Stomach (tissue), 9 donors: ENCODE measurements around the gene MOB3B. TPM values are rescaled to one million over a fixed set of nuclear protein-coding genes. Genes with fewer than 3 reads are reported as not detected.
A peak's percentile ranks its signal among the peaks of the same experiment; 100 is the strongest.

ENCODE experiments used
- DNase-seq, 2 donors: peaks; one replicate each; pipeline versions ENCODE4 v3.0.0 to v3.0.0-alpha.2; 2013 to 2019
- H3K27ac ChIP-seq, 5 donors: fragments of 200-600 bp in 4 of 5; sonication (generic) in 4 of 5; one replicate each; pipeline ENCODE4 v1.5.1; 2013 to 2019; ENCODE audit warnings: mild to moderate bottlenecking in 1 of 5, moderate library complexity in 1 of 5
- H3K27me3 ChIP-seq, 3 donors: fragments of 200-600 bp; sonication (generic); one replicate each; pipeline ENCODE4 v1.5.1; 2017 to 2019; ENCODE audit warnings: mixed run types in 1 of 3
- H3K36me3 ChIP-seq, 4 donors: fragments of 200-600 bp; sonication (generic); 1 replicate in 3 of 4; 2 replicates in 1 of 4; pipeline ENCODE4 v1.5.1; 2016 to 2019
- H3K4me1 ChIP-seq, 4 donors: fragments of 200-600 bp; sonication (generic); one replicate each; pipeline ENCODE4 v1.5.1; 2016 to 2019
- H3K4me3 ChIP-seq, 4 donors: fragments of 200-600 bp; sonication (generic) in 3 of 4; one replicate each; pipeline ENCODE4 v1.5.1; 2016 to 2019; ENCODE audit warnings: mild to moderate bottlenecking in 1 of 4
- H3K9me3 ChIP-seq, 4 donors: fragments of 200-600 bp; sonication (generic); one replicate each; pipeline ENCODE4 v1.5.1; 2016 to 2019
- EP300 ChIP-seq: sonication (generic); formaldehyde crosslinking; IDR thresholded peaks from one replicate; pipeline ENCODE4 v1.6.1; 2017; ENCODE audit warnings: antibody characterized with exemption
- POLR2A ChIP-seq, 4 donors: fragments of 450-650 bp; IDR thresholded peaks; one replicate each; pipeline ENCODE4 v1.6.1; 2016; ENCODE audit warnings: antibody characterized with exemption in 4 of 4, control low read depth in 2 of 4, mild to moderate bottlenecking in 1 of 4, moderate library complexity in 1 of 4
- POLR2AphosphoS5 ChIP-seq, 3 donors: sonication (generic); formaldehyde crosslinking; IDR thresholded peaks; one replicate each; pipeline ENCODE4 v1.6.1; 2016; ENCODE audit warnings: antibody characterized with exemption in 3 of 3
- WGBS, 5 donors: extraction: QIAGEN DNeasy Blood & Tissue Kit in 3 of 5; methylation state at CpG; one replicate each; pipeline versions ENCODE4 v1.1.5 to v1.1.7; 2013 to 2018; 5-methylcytosine and 5-hydroxymethylcytosine counted together
- intact Hi-C: fragments of 100-400 bp; cut with DNase I; formaldehyde crosslinking; loops from one replicate; pipeline ENCODE4 v1.15.1; 2023; ENCODE audit warnings: low total_unique reads
- polyA plus RNA-seq, 3 donors: library from polyadenylated mRNA; stranded (reverse); fragments of 200-250 nt; gene quantifications; one replicate each; pipeline ENCODE4 v1.2.3, GENCODE V29; 2013
- total RNA-seq, 5 donors: library from RNA; depleted of rRNA; stranded (reverse); fragments of >200 nt; gene quantifications; one replicate each; pipeline versions ENCODE4 v1.1.0 to v1.2.3, GENCODE V29; 2014 to 2016
- TF ChIP-seq, protein P1 (sequence below), 7 experiments: fragments of 450-650 bp in 4 of 7; fragments of 200-600 bp in 3 of 7; sonication (generic) in 3 of 7; IDR thresholded peaks; one replicate each; pipeline ENCODE4 v1.5.1; 2016 to 2019; ENCODE audit warnings: antibody characterized with exemption in 7 of 7, control low read depth in 2 of 7, mild to moderate bottlenecking in 1 of 7
- donor health status: healthy with polysubstance abuse.
- donor health status: Bipolar disorder and iron deficiency.
- donor health status: healthy.

Gene MOB3B
- total and polyA plus RNA-seq, 8 donors, result 4.0 to 32.7 (median 9.7) TPM

DNA sequence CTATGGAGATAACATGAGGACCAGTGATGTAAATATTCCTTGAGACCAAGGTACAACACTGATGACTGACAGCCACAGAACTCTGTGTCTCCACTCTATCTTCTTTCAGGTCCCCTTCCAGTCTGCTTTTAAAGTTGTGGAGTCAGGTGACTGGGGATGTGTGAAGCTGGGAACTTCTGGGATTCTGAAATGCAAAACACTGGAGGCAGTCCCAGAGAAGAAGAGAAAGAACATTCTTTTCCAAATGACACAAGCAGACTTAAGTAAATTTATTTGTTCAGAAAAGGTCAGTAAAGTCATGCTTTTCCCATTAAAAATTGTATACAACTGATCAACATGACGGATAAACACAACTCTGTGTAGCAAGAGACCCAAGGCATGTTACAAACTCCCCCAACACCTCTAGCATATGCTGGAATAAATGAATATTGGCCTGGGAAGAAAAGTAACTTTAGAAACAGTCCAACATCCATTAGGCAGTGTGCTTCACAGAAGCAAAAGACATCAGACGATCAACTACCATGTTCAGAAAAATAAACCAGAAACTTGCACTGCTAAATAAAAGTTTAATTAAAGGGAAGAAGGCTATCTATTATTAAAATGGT is 98.0 kb downstream of the MOB3B start:
- no peaks in the 10 kb centered on the region for H3K9me3 ChIP-seq
- intact Hi-C loops, result no loop called here
- 34 to 78% (median 58%) methylated on average over 2 of the region's 2 CpGs for WGBS, 5 donors
- DNase-seq, result peak in 1 of 2 donors; percentile 51
- H3K4me3 ChIP-seq, result no peak overlapping the region
- no peaks in the 10 kb centered on the region for H3K27me3 ChIP-seq
- peak overlapping the region in 4 of 5 donors; percentile 50 to 77 (median 66) for H3K27ac ChIP-seq
- TF ChIP-seq, protein P1, sequence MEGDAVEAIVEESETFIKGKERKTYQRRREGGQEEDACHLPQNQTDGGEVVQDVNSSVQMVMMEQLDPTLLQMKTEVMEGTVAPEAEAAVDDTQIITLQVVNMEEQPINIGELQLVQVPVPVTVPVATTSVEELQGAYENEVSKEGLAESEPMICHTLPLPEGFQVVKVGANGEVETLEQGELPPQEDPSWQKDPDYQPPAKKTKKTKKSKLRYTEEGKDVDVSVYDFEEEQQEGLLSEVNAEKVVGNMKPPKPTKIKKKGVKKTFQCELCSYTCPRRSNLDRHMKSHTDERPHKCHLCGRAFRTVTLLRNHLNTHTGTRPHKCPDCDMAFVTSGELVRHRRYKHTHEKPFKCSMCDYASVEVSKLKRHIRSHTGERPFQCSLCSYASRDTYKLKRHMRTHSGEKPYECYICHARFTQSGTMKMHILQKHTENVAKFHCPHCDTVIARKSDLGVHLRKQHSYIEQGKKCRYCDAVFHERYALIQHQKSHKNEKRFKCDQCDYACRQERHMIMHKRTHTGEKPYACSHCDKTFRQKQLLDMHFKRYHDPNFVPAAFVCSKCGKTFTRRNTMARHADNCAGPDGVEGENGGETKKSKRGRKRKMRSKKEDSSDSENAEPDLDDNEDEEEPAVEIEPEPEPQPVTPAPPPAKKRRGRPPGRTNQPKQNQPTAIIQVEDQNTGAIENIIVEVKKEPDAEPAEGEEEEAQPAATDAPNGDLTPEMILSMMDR (IDR thresholded peaks at IDR 0.05), result no peak
- no peak for TF ChIP-seq EP300
- peak in 1 of 3 donors; percentile 20 for TF ChIP-seq POLR2AphosphoS5 (IDR thresholded peaks at IDR 0.05)
- H3K4me1 ChIP-seq, result peaks cover 37 to 81% (median 57%) of the 10 kb centered on the region in 4 donors
- H3K36me3 ChIP-seq, result no peaks in the 10 kb centered on the region

DNA sequence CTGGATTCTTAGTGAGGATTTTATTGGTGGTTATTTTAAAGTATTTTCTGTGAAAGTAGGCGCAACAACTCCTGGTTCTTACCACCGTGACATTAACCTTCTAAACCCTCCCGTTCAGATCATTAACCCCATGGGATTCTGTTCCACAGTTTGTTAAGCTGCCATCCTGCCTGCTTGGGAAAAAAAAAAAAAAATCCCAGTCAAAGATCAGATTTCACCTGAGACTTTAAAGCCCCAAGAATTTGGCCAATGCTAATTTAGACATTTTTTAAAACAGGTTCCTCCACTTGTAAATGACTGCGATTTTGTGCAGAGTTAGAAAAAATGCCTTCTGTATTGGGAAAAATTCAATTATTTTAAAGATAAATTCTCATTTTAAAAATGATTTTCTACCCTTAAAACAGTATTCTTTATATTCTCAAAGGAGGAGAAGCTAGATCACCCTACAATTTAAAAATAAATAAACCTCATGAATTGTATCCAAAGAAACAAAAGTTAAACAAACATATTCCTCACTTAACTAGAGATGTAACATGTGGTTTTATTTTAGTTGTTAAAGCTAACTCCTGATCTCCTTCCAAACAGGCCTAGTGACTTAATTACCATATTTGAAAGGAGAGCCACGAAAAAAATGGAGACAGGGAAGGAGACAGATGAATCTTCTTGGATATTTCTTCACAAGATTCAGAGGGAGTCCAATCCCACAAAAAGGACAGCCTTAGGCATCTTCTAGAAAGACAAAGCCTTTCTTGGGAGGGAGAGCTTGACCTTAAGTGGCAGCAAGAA is 98.7 kb downstream of the MOB3B start:
- peak overlapping the region in 4 of 5 donors; percentile 50 to 77 (median 66) for H3K27ac ChIP-seq

DNA sequence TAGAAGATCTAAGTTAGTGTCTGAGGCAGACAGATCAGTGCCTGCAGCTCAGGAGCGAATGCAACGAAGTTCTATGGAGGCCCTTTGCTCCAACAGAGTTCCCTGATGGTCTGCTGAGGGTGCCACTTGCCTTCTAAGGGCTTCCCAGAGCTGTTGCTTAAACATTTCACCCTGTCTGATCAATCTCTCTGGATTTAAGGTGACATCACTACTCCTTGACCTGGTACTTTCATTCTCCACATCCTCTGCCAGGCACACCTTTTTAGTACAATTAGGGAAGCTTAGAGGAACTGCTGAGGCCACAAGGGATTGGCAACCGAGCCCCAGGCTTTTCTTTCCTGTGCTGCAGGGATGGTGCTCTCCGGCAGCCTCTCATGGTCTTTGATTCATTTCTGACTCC is 99.7 kb downstream of the MOB3B start:
- no peaks in the 10 kb centered on the region for H3K27me3 ChIP-seq
- H3K9me3 ChIP-seq, result no peaks in the 10 kb centered on the region
- 73 to 97% (median 79%) methylated on average over 4 of the region's 4 CpGs for WGBS, 5 donors
- peaks cover 41 to 78% (median 57%) of the 10 kb centered on the region in 4 donors for H3K4me1 ChIP-seq
- no peak overlapping the region for H3K4me3 ChIP-seq
- peak overlapping the region in 2 of 5 donors; percentile 76 to 77 for H3K27ac ChIP-seq
- intact Hi-C loops, result no loop called here
- no peaks in the 10 kb centered on the region for H3K36me3 ChIP-seq
- no peak for TF ChIP-seq POLR2AphosphoS5 (IDR thresholded peaks at IDR 0.05)
- no peak for DNase-seq

More for the DNA sequence above, 98.7 kb downstream of the MOB3B start:
- H3K4me3 ChIP-seq, result no peak overlapping the region
- 73 to 82% (median 77%) methylated on average over 5 of the region's 5 CpGs for WGBS, 5 donors
- peak in 1 of 2 donors; percentile 39 for DNase-seq
- no peak for TF ChIP-seq POLR2AphosphoS5 (IDR thresholded peaks at IDR 0.05)
- no peak for TF ChIP-seq POLR2A (IDR thresholded peaks at IDR 0.05)
- TF ChIP-seq EP300, result no peak
- TF ChIP-seq, protein P1 (IDR thresholded peaks at IDR 0.05), result no peak
- H3K36me3 ChIP-seq, result no peaks in the 10 kb centered on the region
- H3K4me1 ChIP-seq, result peaks cover 41 to 81% (median 59%) of the 10 kb centered on the region in 4 donors
- H3K27me3 ChIP-seq, result no peaks in the 10 kb centered on the region
- intact Hi-C loops, result no loop called here
- no peaks in the 10 kb centered on the region for H3K9me3 ChIP-seq

DNA sequence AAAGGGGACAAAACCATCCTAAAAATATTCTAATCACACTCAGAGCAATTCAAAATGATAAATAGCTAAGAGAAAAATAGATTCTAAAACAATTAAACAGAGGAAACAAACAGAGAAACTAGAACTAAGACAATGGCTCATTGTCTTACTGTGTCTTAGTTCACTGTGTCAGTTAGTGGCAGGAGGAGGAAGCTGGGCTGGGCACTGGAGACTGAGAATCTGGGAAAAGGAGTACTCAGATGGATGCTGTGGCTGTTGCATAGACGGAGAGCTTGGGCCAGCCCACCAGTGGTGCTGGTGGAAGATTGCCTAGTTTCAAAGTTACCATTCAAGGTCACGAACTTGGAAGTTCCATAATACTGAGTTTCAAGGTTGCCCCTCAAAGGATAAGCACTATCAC is 100.2 kb downstream of the MOB3B start:
- no peak for DNase-seq
- H3K27ac ChIP-seq, result peak overlapping the region in 1 of 5 donors; percentile 76
- H3K9me3 ChIP-seq, result no peaks in the 10 kb centered on the region
- H3K4me3 ChIP-seq, result no peak overlapping the region
- 78 to 90% (median 80%) methylated on average over 2 of the region's 2 CpGs for WGBS, 5 donors
- H3K27me3 ChIP-seq, result no peaks in the 10 kb centered on the region
- peaks cover 41 to 73% (median 54%) of the 10 kb centered on the region in 4 donors for H3K4me1 ChIP-seq
- TF ChIP-seq POLR2A (IDR thresholded peaks at IDR 0.05) (no peak), POLR2AphosphoS5 (IDR thresholded peaks at IDR 0.05) (no peak), EP300 (no peak)
- TF ChIP-seq, protein P1 (IDR thresholded peaks at IDR 0.05), result no peak
- intact Hi-C loops, result no loop called here
- no peaks in the 10 kb centered on the region for H3K36me3 ChIP-seq
